Right kidney (tissue), 1 donor: ENCODE data around the gene RPS28.
A peak's percentile ranks its signal among the peaks of the same experiment; 100 is the strongest.
"Not testable (repeated sequence)": the region's sequence is repeated elsewhere in the genome, so short reads cannot be mapped to it uniquely, and the experiment has no call there.

Experiments used
- DNase-seq: peaks from one replicate; pipeline ENCODE4 v3.0.0-alpha.2; 2016

The RPS28 gene

GRCh38 chr19:8340341-8341096 is 19.2 kb downstream of the RPS28 start:
- no peak for DNase-seq

DNA sequence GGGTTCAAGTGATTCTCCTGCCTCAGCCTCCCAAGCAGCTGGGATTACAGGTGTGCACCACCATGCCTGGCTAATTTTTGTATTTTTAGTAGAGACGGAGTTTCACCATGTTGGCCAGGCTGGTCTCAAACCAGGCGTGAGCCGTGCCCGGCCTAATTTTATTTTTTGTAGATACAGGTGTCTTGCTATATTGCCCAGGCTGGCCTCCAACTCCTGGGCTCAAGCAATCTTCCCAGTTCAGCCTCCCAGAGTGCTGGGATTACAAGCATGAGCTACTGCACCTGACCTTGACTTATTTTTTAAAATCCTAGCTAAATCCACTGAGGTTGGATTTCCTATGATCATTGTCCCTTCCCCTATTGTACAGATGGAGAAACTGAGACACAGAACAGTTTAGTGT is 20.2 kb downstream of the RPS28 start:
- DNase-seq, result not testable (repeated sequence)

DNA sequence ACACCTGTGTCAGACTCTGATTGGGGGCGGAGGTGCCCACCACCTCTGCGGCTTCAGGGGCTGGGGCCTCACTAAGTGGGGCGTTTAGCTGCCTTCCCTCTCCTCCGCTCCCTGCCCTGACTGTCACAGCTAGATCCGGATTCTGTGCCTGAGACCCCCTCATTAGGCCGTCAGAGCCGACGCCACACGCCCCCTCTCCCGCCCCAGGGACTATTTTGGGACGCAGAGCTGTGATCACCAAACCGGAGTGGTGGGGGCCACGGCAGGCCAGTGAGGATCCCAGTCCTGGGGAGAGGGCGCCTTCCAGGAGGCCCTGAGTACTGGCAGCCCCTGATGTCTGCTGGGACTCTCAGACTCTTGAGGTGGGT is 21.0 kb downstream of the RPS28 start:
- DNase-seq, result no peak

DNA sequence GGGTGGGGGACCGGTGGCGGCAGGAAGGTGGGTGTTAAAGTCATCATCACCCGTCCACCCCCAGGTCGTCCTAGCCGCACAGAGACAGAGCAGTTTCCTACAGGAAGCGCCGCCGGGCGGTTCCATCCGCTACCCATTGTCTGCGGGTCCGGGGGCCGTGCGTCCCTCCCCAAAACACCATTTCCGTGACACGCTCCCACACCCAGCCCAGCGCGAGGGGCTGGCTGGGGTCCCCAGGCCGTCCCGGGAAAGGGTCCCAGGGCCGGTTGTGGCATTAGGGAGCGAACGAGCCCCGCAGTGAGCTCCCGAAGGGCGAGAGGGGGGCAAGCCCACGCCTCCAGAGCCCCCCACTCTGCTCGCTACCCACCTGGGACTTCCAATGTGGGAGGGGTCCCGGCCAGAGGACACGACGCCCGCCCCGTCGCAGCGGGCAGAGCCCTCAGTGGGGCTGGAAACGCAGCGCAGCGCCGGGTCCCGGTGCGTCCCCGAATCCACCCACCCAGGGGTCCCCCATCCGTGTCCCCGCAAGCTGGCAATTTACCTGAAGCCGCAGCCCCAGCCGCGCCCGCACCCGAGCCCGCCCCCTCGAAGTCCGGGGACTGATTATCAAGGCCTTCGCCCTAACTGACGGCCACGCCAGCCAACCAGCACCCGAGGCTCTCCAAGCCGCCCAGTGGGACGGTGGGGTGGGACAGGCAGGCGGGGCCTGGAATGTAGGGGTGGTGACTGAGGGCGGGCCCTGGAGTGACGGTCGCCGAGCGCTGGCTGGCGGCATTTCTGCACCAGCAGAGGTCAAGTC is 21.6 kb downstream of the RPS28 start, which contains the start of gene KANK3:
KANK3 (minus strand) TSS at position 579 of the 799 bp plus-strand sequence. CDS start 5,434 bp downstream, outside the sequence.
- peak; percentile 69 for DNase-seq

DNA sequence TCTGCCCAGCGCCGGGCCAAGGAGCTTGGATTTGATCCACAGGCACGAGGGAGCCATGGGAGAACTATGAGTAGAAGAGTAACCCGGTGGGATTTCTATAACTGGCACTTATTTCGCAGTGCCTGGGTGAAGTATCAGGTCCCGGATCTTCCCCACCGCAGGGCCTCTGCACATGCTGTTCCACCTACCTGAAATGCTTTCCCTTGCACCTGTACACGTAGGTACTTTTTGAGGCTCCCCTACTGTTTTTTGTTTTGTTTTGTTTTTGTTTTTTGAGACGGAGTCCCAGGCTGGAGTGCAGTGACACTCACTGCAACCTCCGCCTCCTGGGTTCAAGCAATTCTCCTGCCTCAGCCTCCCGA is 22.2 kb downstream of the RPS28 start:
- DNase-seq, result no peak

- not testable (repeated sequence) for DNase-seq
Measured at GRCh38 chr19:8349629-8350372, 28.5 kb downstream of the RPS28 start.

GRCh38 chr19:8352134-8352827 is 31.0 kb downstream of the RPS28 start:
- DNase-seq, result peak; percentile 69

DNA sequence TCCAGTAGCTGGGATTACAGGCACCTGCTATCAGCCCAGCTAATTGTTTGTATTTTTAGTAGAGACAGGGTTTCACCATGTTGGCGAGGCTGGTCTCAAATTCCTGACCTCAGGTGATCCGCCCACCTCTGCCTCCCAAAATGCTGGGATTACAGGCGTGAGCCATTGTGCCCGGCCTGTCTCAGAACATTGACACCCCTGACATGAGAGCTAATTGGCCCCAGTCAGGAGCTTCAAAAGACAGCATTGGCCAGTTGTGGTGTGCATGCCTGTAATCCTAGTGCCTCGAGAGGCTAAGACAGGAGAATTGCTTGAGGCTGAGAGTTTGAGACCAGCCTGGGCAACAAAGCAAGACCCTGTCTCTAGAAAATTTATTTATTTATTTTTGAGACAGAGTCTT is 31.5 kb downstream of the RPS28 start:
- not testable (repeated sequence) for DNase-seq

- no peak for DNase-seq
Measured at GRCh38 chr19:8355631-8356402, 34.5 kb downstream of the RPS28 start.

DNA sequence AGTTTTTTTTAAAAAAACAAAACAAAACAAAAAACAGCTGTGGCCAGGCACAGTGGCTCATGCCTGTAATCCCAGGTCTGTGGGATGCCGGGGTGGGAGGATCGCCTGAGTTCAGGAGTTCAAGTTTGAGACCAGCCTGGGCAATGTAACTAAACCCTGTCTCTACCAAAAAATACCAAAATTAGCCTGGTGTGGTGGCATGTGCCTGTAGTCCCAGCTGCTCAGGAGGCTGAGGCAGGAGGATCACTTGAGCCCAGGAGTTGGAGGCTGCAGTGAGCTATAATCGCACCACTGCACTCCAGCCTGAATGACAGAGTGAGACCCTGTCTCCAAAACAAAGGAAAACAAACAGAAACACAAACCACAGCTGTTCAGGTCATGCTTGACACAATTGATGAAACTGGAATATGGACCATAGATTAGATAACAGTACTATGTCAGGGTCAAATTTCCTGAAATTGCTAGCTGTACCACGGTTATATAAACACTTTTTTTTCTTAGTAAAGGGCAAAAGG is 35.8 kb downstream of the RPS28 start:
- DNase-seq, result no peak

DNA sequence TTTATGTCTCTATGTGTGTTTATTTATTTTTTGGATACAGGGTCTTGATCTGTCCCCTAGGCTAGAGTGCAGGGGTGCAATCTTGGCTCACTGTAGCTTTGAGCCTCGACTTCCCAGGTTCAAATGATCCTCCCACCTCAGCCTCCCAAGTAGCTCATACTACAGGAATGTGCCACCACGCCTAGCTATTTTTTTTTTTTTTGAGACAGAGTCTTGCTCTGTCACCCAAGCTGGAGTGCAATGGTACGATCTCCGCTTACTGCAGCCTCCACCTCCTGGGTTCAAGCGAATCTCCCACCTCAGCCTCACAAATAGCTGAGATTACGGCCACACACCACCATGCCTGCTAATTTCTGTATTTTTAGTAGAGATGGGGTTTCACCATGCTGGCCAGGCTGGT is 37.7 kb downstream of the RPS28 start:
- DNase-seq, result no peak

DNA sequence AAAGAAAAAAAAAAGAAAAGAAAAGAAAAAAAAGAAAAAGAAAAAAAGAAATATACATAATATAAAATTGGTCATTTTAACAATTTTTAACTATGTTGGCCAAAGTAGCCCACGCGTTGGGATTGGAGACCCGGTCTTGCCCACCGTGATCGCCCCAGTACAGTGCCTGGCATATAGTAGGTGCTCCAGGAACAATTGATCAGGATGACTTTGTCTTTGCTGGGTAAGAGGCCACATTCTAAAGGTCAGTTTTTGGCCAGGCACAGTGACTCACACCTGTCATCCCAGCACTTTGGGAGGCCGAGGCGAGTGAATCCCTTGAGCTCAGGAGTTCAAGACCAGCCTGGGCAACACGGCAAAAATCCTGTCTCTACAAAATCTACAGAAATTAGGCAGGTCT is 38.9 kb downstream of the RPS28 start:
- DNase-seq, result no peak

GRCh38 chr19:8361921-8362793 is 40.9 kb downstream of the RPS28 start:
- DNase-seq, result peak; percentile 42

GRCh38 chr19:8363803-8364771 is 42.8 kb downstream of the RPS28 start, which contains the start of gene ANGPTL4:
Gene ANGPTL4 (plus strand): TSS chr19:8364155. CDS start chr19:8364322, 167 bp downstream.
- DNase-seq, result peak; percentile 81

- no peak for DNase-seq
Measured at GRCh38 chr19:8366121-8366581, 44.9 kb downstream of the RPS28 start.

- no peak for DNase-seq
Measured at GRCh38 chr19:8366961-8367326, 45.6 kb downstream of the RPS28 start.

- DNase-seq, result peak; percentile 76
Measured at GRCh38 chr19:8367327-8368001, 46.2 kb downstream of the RPS28 start.
